Fibroblast of mammary gland (primary cell): ENCODE measurements around the gene FAM124A.
A peak's percentile ranks its signal among the peaks of the same experiment; 100 is the strongest.
"Not testable (repeated sequence)": the region's sequence is repeated elsewhere in the genome, so short reads cannot be mapped to it uniquely, and the experiment has no call there.

ENCODE experiments used
- DNase-seq: peaks from one replicate; pipeline ENCODE4 v3.0.0-alpha.2; 2010; ENCODE audit warnings: low read depth
- H3K4me3 ChIP-seq: 2 replicates; pipeline ENCODE4 v1.5.1; 2011; ENCODE audit warnings: low read depth, mild to moderate bottlenecking, low read length, moderate library complexity; ENCODE audit not compliant: control insufficient read depth
- TF ChIP-seq, protein P1 (sequence below): conservative IDR thresholded peaks from 2 replicates; pipeline ENCODE4 v1.5.1; 2011; ENCODE audit warnings: low read depth, low read length, inconsistent platforms; ENCODE audit not compliant: control insufficient read depth, insufficient read depth

FAM124A gene

DNA sequence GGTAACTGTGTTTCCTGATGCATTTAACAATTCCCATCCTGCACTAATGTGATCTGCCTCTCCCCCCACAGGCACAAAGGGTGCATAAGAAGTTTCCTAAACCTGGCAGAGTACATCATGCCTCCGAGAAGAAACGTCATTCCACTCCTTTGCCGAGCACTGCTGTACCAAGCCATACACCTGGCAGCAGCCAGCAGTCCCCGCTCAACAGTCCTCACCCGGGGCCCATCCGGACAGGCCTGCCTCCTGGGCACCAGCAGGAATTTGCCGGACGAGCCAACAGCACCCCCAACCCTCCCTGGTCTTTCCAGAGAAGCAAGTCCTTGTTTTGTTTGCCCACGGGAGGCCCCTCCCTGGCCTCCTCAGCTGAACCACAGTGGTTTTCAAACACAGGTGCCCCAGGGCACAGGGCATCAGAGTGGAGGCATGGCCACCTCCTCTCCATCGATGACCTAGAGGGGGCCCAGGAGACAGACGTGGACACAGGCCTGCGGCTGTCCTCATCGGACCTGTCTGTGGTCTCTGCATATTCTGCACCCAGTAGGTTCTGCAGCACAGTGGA lies 58.3 kb downstream of the FAM124A start:
- DNase-seq: no peak
- TF ChIP-seq, protein P1, sequence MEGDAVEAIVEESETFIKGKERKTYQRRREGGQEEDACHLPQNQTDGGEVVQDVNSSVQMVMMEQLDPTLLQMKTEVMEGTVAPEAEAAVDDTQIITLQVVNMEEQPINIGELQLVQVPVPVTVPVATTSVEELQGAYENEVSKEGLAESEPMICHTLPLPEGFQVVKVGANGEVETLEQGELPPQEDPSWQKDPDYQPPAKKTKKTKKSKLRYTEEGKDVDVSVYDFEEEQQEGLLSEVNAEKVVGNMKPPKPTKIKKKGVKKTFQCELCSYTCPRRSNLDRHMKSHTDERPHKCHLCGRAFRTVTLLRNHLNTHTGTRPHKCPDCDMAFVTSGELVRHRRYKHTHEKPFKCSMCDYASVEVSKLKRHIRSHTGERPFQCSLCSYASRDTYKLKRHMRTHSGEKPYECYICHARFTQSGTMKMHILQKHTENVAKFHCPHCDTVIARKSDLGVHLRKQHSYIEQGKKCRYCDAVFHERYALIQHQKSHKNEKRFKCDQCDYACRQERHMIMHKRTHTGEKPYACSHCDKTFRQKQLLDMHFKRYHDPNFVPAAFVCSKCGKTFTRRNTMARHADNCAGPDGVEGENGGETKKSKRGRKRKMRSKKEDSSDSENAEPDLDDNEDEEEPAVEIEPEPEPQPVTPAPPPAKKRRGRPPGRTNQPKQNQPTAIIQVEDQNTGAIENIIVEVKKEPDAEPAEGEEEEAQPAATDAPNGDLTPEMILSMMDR: no peak
- no peak overlapping the region for H3K4me3 ChIP-seq

DNA sequence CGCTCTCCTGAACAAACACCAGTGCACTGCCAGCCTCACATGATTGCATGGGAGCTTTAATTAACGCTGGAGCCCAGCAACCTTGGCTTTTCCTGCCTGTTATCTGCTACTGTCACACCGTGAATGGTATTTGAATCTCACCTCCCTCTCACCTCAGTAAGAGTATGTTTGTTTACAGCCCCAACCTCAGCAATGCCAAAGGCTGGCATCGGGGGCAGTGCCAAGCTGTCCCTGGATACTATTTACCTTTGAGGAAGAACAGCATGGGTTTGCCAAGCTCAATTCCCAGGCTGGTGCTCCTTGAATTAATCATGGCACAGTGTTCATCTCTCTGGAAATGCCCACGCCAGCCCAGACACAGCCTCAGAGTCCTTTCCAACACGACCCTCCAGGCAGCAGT lies 60.1 kb downstream of the FAM124A start:
- H3K4me3 ChIP-seq: no peak overlapping the region
- DNase-seq: no peak
- TF ChIP-seq, protein P1: no peak

DNA sequence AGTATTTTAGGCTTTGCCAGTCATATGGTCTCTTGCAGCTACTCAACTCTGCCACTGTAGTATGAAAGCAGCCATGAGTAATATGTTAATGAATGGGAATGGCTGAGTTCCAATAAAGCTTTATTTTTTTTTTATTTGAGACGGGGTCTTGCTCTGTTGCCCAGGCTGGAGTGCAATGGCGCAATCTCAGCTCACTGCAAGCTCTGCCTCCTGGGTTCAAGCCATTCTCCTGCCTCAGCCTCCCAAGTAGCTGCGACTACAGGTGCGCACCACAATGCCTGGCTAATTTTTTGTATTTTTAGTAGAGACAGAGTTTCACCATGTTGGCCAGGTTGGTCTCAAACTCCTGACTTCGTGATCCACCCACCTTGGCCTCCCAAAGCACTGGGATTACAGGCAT lies 60.7 kb downstream of the FAM124A start:
- DNase-seq, H3K4me3 ChIP-seq: not testable (repeated sequence)

DNA sequence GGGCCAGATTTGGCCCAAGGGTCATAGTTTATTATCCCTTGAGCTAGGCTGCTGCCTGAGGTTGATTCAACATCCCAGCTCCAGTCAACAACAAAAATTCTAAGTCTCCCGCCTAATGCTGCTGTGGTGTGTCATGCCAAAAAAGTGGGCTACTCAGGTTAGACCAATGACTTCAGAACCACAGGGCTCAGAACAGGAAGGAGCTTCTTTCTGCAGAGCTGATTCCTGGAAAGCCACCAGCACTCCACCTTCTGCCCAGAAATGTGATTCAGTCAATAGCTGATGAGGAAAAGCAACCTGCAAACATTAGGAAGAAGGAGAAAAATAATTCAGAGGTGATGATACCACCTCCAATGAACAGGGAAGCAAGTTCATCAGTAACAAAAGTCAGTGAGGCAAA lies 61.2 kb downstream of the FAM124A start:
- DNase-seq: no peak

DNA sequence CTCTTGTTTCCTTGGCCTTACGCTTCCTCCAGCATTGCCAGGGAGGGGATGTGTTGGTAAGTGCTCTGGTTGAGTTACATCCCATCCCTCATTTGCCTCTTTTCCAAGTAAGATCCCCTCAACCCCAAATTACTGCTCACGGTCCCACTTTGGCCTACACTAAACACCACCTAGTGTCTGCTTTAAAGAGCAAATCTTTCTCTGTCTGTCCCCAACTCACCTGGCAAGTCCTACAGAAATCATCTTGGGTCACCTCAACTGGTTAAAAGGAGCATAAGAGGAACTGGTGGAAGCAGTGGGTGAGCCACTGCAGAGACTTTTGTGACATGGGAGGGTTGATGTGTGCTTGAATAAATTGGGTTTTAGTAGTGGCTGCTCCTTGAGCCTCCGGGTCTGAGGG lies 62.1 kb downstream of the FAM124A start:
- TF ChIP-seq, protein P1: no peak
- no peak for DNase-seq
- no peak overlapping the region for H3K4me3 ChIP-seq

More for the DNA sequence above, 61.2 kb downstream of the FAM124A start:
- no peak overlapping the region for H3K4me3 ChIP-seq
- TF ChIP-seq, protein P1: no peak

DNA sequence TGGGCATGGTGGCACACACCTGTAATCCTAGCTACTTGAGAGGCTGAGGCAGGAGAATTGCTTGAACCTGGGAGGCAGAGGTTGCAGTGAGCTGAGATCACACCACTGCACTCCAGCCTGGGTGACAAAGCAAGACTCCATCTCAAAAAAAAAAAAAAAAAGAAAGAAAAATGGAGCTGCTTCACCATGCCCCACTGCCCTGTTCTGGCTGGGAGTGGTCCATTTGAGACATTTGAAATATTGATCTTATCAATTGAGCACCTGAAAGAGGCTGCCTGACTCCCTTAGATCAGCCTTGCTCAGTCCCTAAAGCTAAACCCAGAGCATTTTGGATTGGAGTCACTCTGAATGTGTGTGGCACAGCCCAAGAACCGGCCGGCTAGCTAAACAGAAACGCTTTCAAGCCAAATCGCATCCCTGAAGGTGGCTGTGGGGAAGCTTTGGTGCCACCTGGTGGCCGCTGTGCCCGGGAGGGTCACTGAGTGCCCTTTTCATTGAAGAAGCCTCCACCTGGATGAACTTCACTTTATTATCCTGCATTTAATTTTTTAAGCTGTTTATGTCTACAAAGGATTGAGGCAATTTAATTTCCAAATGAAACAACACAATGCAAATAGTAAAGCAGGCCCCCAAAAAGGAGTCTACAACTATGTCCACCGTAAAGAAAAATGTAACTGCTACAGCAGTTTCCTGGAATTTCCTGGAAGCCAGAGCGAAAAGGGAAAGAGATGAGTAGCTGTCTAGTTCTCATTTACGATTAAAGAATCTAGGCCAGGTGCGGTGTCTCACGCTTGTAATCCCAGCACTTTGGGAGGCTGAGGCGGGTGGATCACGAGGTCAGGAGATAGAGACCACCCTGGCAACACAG lies 64.2 kb downstream of the FAM124A start:
- TF ChIP-seq, protein P1: peak; percentile 96
- no peak overlapping the region for H3K4me3 ChIP-seq
- peak; percentile 68 for DNase-seq

DNA sequence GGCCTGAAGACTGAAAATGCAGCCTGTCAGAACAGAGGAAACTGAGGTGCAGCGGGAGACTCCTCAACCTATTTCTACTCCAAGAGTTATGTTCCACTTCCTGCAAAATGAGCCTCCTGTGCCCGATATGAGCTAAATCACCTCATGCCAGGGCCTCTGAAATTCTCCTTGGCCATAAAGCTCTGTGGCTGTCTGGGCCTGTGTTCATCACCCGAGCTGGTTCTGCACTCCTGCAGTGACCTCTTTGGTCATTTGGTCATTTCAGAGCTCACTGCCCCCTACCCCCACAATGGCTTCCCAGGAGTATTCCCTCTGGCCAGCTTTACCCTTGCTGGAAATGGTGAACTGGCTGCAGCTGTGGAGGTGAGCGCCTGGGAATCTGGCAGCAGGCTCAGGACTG lies 65.6 kb downstream of the FAM124A start:
- no peak overlapping the region for H3K4me3 ChIP-seq
- TF ChIP-seq, protein P1: no peak
- no peak for DNase-seq

DNA sequence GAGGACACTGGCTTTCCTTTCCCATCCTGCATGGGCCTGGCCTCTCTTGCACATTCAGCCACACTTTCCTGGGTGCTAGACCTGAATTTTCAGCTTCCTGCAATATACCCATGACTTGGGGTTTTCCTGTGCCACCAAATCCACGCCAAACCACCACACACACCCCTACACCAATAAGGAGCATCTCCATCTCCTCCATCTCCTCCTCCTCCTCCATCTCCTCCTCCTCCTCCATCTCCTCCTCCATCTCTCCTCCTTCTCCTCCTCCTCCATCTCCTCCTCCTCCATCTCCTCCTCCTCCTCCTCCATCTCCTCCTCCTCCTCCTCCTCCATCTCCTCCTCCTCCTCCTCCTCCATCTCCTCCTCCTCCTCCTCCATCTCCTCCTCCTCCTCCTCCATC lies 66.1 kb downstream of the FAM124A start:
- DNase-seq, H3K4me3 ChIP-seq: not testable (repeated sequence)
